Measurements from ENCODE around the gene EIF2S3. TPM values are rescaled to one million over a fixed set of nuclear protein-coding genes. Genes with fewer than 3 reads are reported as not detected.

EIF2S3 gene
- 100 to 1,000 TPM; 113 to 157 (median 136) TPM for total RNA-seq
- long read RNA-seq, donor 1, transcript EIF2S3-201 (12 exons, 2,858 nt) = major isoform, 174 of 185 reads
- long read RNA-seq, donor 1, partial matches to known transcripts = 5 of 185 reads
- long read RNA-seq, donor 1, other reads (novel, unspliced or antisense) = 6 of 185 reads
- long read RNA-seq, donor 2, transcript EIF2S3-201 (12 exons, 2,858 nt) = major isoform, 55 of 100 reads
- long read RNA-seq, donor 2, partial matches to known transcripts = 11 of 100 reads
- long read RNA-seq, donor 2, other reads (novel, unspliced or antisense) = 34 of 100 reads

DNA sequence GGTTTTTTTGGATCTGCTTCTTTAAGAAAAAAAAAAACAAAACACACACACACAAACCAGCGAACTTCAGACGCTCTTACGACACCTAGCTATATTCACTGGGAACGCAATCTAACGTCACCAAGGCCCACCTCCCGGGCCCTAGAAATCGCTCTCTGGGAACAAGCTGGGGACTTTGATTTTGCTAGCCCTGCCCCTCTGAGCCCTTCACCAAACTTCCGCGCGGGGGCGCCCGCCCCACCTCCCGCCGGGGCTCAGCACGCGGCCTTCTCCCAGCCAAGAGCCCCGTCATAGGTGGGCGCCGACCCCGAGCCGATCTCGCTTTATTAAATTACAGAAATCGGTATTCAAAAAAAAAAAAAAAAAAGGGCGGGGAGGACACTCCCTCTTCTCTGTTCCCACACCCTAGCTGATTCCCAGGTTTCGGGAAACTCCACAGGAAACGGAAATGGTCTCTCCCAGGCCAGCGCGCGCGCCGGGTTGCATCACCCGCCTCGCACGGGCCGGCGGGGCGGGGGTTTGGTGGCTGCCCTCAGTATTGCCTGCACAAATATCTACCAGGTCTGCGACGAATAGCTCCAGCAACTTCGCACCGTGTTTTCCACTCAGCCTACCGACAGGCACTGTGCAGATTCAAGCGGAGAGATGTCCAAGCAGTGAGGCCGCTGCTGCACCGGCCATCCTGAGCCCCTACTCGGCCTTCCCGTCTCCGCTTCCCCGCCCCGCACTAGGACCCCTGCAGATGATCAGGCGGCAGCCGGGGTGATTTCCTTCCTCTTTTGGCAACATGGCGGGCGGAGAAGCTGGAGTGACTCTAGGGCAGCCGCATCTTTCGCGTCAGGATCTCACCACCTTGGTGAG is at the start of gene EIF2S3:
Gene EIF2S3 (plus strand): TSS at position 775 of the 861 bp plus-strand sequence. CDS start 13 bp downstream, at position 788.
- ATAC-seq (peak; percentile 97), DNase-seq (peak; percentile 84 to 93 (median 87))
- H3K36me3 ChIP-seq (ENCODE audit: low read depth) = no peaks in the 10 kb centered on the region
- H3K4me3 ChIP-seq = peak within 1 kb of the TSS; percentile 57
- TF ChIP-seq, protein P1, sequence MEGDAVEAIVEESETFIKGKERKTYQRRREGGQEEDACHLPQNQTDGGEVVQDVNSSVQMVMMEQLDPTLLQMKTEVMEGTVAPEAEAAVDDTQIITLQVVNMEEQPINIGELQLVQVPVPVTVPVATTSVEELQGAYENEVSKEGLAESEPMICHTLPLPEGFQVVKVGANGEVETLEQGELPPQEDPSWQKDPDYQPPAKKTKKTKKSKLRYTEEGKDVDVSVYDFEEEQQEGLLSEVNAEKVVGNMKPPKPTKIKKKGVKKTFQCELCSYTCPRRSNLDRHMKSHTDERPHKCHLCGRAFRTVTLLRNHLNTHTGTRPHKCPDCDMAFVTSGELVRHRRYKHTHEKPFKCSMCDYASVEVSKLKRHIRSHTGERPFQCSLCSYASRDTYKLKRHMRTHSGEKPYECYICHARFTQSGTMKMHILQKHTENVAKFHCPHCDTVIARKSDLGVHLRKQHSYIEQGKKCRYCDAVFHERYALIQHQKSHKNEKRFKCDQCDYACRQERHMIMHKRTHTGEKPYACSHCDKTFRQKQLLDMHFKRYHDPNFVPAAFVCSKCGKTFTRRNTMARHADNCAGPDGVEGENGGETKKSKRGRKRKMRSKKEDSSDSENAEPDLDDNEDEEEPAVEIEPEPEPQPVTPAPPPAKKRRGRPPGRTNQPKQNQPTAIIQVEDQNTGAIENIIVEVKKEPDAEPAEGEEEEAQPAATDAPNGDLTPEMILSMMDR (IDR thresholded peaks at IDR 0.05) = peak; percentile 16
- no peaks in the 10 kb centered on the region for H3K9me3 ChIP-seq
- intact Hi-C loops (cut with DNase I, micrococcal nuclease) = no loop called here
- H3K4me1 ChIP-seq (ENCODE audit: low read depth) = peaks cover 3% of the 10 kb centered on the region

DNA sequence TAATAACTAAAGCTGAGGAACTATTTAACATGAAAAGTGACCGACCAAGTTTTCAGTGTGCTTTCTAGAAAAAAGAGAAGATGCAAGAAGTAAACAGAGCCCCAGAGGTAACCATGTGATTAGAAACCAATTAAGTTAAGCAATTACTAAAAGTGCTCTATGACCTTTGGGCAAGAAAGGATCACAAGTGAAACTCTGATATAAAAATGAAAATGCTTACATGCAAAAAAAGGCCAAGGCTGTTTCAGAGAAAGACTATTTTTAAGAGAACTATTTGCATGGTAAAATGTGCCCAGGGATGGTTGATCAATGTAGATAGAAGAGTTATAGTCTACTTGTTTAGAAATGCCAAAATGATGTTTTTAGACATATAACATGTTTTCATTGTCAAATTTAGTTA is 49.7 kb upstream of the EIF2S3 start:
- intact Hi-C loops (cut with DNase I, micrococcal nuclease) = no loop called here
- H3K4me3 ChIP-seq = no peak overlapping the region
- no peaks in the 10 kb centered on the region for H3K36me3 ChIP-seq (ENCODE audit: low read depth)
- no peaks in the 10 kb centered on the region for H3K4me1 ChIP-seq (ENCODE audit: low read depth)
- DNase-seq (no peak), ATAC-seq (no peak)
- TF ChIP-seq, protein P1 (IDR thresholded peaks at IDR 0.05) = no peak
- H3K9me3 ChIP-seq = no peaks in the 10 kb centered on the region

GRCh38 chrX:24005867-24006266 is 48.9 kb upstream of the EIF2S3 start:
- Histone ChIP-seq H3K4me1 (ENCODE audit: low read depth) (no peaks in the 10 kb centered on the region), H3K4me3 (no peak overlapping the region), H3K36me3 (ENCODE audit: low read depth) (no peaks in the 10 kb centered on the region), H3K9me3 (no peaks in the 10 kb centered on the region)
- TF ChIP-seq, protein P1 (IDR thresholded peaks at IDR 0.05) = no peak
- intact Hi-C loops (cut with DNase I, micrococcal nuclease) = no loop called here
- ATAC-seq (no peak), DNase-seq (no peak)

DNA sequence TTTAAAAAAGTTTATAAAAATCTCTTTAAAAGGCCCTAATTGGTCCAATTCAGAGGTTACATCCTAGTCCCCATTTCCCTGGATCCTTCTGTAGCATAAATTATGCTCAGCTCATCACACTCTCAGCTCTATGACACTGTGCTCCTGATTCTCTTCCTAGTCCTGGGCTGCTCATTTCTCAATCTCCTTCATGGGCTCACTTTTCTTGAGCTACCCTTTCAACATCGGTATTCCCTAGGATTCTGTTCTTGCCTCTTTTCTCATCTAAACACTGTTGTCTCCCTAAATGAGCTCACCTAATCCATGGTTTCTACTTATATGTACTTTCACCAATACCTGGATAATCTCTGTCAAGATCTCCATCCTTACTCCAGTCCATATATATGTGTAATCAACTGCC is 42.5 kb upstream of the EIF2S3 start:
- intact Hi-C loops (cut with DNase I, micrococcal nuclease) = no loop called here
- H3K4me3 ChIP-seq = no peak overlapping the region
- TF ChIP-seq, protein P1 (IDR thresholded peaks at IDR 0.05) = no peak

DNA sequence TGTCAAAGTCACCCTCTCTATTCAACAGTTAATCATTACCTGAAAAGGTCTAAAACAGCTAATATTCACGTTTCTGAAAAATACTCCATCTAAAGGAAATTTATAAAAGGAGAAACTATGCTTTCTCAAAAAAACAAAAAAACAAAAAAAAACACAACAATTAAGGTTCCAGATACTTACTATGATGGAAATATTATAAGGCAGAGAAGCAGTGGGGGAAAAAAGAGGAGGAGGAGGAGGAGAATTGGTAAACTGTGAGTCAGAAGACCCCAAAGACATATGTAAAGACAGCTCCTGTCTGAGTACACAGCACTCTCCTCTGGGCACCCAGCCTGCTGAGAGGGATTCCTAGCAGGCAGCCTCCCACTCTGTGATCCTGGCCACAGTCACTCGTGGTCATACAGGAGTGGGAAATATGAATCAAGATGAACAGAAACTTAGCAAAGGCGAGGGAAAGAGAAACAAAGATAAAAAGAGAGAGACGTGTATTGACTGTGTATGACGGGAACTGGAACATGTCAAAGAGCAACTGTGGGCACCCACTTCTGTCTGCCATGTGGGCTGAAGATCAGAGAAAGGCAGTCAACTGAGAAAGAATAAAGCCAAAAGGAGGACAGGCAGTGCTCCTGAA is 40.3 kb upstream of the EIF2S3 start:
- Histone ChIP-seq H3K4me3 (no peak overlapping the region), H3K9me3 (no peaks in the 10 kb centered on the region), H3K36me3 (ENCODE audit: low read depth) (no peaks in the 10 kb centered on the region), H3K4me1 (ENCODE audit: low read depth) (no peaks in the 10 kb centered on the region)
- TF ChIP-seq, protein P1 (IDR thresholded peaks at IDR 0.05) = no peak
- no peak for DNase-seq
- intact Hi-C loops (cut with DNase I, micrococcal nuclease) = no loop called here
- no peak for ATAC-seq

More for the DNA sequence above, 42.5 kb upstream of the EIF2S3 start:
- Histone ChIP-seq H3K9me3 (no peaks in the 10 kb centered on the region), H3K36me3 (ENCODE audit: low read depth) (no peaks in the 10 kb centered on the region), H3K4me1 (ENCODE audit: low read depth) (no peaks in the 10 kb centered on the region)
- ATAC-seq = no peak
- no peak for DNase-seq

Data from mucosa of descending colon (tissue), 3 donors.